ENCODE data around the gene TTBK2.

Gene TTBK2

GRCh38 chr15:42919308-42919707, 1.3 kb downstream of the TTBK2 start:
- H3K27ac ChIP-seq: peak overlapping the region; percentile 25; the same call in 1 of the 2 replicates
- TF ChIP-seq, protein P1, sequence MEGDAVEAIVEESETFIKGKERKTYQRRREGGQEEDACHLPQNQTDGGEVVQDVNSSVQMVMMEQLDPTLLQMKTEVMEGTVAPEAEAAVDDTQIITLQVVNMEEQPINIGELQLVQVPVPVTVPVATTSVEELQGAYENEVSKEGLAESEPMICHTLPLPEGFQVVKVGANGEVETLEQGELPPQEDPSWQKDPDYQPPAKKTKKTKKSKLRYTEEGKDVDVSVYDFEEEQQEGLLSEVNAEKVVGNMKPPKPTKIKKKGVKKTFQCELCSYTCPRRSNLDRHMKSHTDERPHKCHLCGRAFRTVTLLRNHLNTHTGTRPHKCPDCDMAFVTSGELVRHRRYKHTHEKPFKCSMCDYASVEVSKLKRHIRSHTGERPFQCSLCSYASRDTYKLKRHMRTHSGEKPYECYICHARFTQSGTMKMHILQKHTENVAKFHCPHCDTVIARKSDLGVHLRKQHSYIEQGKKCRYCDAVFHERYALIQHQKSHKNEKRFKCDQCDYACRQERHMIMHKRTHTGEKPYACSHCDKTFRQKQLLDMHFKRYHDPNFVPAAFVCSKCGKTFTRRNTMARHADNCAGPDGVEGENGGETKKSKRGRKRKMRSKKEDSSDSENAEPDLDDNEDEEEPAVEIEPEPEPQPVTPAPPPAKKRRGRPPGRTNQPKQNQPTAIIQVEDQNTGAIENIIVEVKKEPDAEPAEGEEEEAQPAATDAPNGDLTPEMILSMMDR (IDR thresholded peaks at IDR 0.05): no peak
- no peak for TF ChIP-seq ZFX (IDR thresholded peaks at IDR 0.05; ENCODE audit: borderline replicate concordance)

GRCh38 chr15:42918047-42918446, 2.5 kb downstream of the TTBK2 start:
- no peak overlapping the region for H3K27ac ChIP-seq
- TF ChIP-seq, protein P1 (IDR thresholded peaks at IDR 0.05): no peak
- TF ChIP-seq ZFX (IDR thresholded peaks at IDR 0.05; ENCODE audit: borderline replicate concordance): no peak

DNA sequence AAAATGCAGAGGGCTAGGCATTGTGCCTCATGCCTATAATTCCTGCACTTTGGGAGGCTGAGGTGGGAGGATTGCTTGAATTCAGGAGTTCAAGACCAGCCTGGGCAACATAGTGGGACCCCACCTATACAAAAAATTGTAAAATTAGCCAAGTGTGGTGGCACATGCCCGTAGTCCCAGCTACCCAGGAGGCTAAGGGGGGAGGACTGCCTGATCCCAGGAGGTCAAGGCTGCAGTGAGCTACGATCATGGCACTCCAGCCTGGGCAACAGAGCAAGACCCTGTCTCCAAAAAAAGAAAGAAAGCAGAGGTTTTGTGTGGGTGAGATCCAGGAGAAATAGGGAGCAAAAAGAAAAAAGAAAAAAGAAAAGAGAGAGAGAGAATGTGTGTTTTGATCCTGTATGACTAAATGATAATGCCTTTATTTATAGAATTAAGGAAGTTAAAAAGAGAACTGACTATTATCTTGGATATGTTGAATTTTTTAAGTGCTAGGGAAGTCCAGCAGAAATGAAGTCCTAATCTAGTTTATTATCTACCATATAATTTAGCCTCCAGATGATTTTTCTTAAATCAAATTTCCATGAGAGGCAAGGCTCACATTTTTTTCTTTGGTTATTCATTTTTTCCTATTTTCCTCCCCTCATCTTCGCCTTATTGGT, 4.8 kb downstream of the TTBK2 start:
- H3K27ac ChIP-seq: no peak overlapping the region
- TF ChIP-seq, protein P1 (IDR thresholded peaks at IDR 0.05): no peak
- no peak for TF ChIP-seq ZFX (IDR thresholded peaks at IDR 0.05; ENCODE audit: borderline replicate concordance)

GRCh38 chr15:42914728-42915497, 5.7 kb downstream of the TTBK2 start:
- no peak overlapping the region for H3K27ac ChIP-seq
- TF ChIP-seq, protein P1 (IDR thresholded peaks at IDR 0.05): no peak
- TF ChIP-seq ZFX (IDR thresholded peaks at IDR 0.05; ENCODE audit: borderline replicate concordance): no peak

DNA sequence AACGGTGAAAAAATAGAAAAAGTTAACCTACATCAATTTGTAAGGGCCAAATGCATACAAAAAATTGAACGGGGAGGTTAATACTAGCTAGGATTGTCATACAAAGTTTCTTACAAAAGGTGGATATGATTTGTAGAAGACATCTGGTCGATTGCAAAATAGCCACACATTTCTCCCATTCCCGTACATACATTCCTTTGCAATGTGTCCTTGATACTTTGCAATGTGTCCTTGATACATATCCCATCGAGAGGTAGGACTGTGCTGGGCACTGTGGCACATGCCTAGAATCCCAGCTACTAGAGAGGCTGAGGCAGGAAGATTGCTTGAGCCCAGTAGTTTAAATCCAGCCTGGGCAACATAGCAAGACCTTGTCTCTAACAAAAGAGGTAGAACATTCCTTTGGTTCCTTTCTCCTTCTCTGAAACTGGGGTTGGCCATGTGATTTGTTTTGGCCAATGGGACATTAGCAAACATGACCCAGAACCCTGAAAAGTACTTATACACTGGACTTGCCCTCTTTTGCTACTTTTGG, 9.5 kb downstream of the TTBK2 start:
- TF ChIP-seq ZFX (IDR thresholded peaks at IDR 0.05; ENCODE audit: borderline replicate concordance): no peak
- TF ChIP-seq, protein P1 (IDR thresholded peaks at IDR 0.05): no peak

DNA sequence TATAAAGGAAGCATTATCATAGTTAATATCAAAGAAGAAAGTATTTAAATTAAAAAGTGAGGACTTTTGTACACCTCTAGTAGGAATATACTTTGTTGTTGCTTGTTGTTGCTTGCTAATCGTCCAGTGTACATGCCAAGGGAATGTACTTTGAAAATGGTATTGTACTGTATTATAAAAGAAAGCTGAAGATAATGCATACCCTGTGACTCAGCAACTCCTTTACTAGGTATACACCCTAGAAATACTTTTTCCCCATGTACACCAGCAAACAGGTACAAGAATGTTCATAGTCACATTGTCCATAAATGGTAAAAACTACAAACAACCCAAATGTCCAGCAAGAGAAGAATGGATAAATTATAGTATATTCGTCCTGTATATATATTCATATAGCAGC, 12.0 kb downstream of the TTBK2 start:
- TF ChIP-seq, protein P1 (IDR thresholded peaks at IDR 0.05): no peak
- TF ChIP-seq ZFX (IDR thresholded peaks at IDR 0.05; ENCODE audit: borderline replicate concordance): no peak
- H3K27ac ChIP-seq: no peak overlapping the region

More for the DNA sequence above, 9.5 kb downstream of the TTBK2 start:
- no peak overlapping the region for H3K27ac ChIP-seq

Measured in 22Rv1 (cell line).